ENCODE data around the gene ADCY6. TPM values are rescaled to one million over a fixed set of nuclear protein-coding genes. Genes with fewer than 3 reads are reported as not detected.
A peak's percentile ranks its signal among the peaks of the same experiment; 100 is the strongest.

ADCY6 gene
- total and polyA plus RNA-seq, 3 experiments from 2014 or later = 0.04 to 0.37 TPM; not detected in 1

DNA sequence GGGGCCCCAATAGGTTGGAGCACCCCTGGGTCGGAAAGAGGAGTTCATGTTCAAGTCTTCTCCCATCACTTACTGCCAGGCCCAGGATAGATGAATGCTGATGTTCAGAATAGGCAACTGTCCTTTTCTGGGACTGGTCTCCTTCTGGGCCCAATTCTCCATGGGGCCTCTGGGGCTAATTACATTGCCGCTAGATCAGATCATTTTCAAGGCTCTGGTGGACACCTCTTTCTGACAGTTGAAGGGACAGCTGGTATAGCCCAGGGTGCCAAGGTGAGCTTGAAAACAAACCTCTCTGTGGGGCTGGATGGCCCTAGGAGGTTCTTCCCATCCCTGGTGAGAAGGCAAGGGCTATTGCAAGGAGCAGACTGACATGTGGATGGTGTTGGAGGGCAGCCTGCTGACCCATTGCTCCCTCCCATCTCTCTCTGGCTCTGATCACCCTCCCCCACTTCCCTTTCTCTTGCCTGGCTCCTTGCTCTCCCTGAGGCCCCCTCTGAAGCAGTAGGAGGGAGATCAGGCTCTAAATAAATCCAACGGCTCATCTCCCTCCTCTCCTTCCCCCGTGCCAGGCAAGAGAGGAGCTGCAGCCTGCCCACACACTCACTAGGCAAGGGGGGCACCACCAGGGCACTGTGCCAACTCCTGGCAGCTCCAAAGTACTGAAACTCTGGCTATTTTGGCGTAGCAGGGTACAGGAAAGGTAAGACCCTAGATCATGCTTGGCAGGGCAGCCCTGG lies 31.3 kb upstream of the ADCY6 start:
- no peak overlapping the region for H3K4me3 ChIP-seq (ENCODE audit: low read length)
- H3K27me3 ChIP-seq (ENCODE audit: insufficient read depth, low read length, poor library complexity, severe bottlenecking) = no peaks in the 10 kb centered on the region
- POLR2A ChIA-PET = no interaction called here
- no peaks in the 10 kb centered on the region for H3K9me3 ChIP-seq (ENCODE audit: low read length)
- H3K36me3 ChIP-seq (ENCODE audit: insufficient read depth, low read length) = no peaks in the 10 kb centered on the region
- DNase-seq = no peak
- Mint-ChIP-seq H3K4me1 (peaks cover 24 to 51% (median 39%) of the 10 kb centered on the region in 3 donors), H3K4me3 (peak overlapping the region in 6 of 7 donors; percentile 50 to 92 (median 60)), H3K36me3 (peaks cover 0 to 1% (median 0%) of the 10 kb centered on the region in 3 donors), H3K27ac (peak overlapping the region in 4 of 8 donors; percentile 47 to 82 (median 78)), H3K9me3 (no peaks in the 10 kb centered on the region), H3K27me3 (peaks cover 0 to 6% of the 10 kb centered on the region in 2 donors)
- CTCF ChIA-PET = interaction anchor here (0.8 to 0.9 kb wide), 3 partner anchors 10 to 32 kb away, joined by 3 to 4 read pairs (median 3); partner anchors contain the start of gene DDX23
- no peak overlapping the region for H3K27ac ChIP-seq (ENCODE audit: low read depth, low read length)
- peaks cover 21% of the 10 kb centered on the region for H3K4me1 ChIP-seq (ENCODE audit: insufficient read depth, low read length)

GRCh38 chr12:48818831-48819590 lies 30.1 kb upstream of the ADCY6 start:
- peak overlapping the region; percentile 47 for H3K4me3 ChIP-seq (ENCODE audit: low read length)
- peaks cover 25% of the 10 kb centered on the region for H3K4me1 ChIP-seq (ENCODE audit: insufficient read depth, low read length)
- peaks cover 0 to 2% (median 0%) of the 10 kb centered on the region in 3 donors for H3K36me3 Mint-ChIP-seq
- no peaks in the 10 kb centered on the region for H3K36me3 ChIP-seq (ENCODE audit: insufficient read depth, low read length)
- peak overlapping the region; percentile 84 to 96 (median 89) for H3K4me3 Mint-ChIP-seq
- no peak overlapping the region for H3K27ac ChIP-seq (ENCODE audit: low read depth, low read length)
- no peaks in the 10 kb centered on the region for H3K27me3 ChIP-seq (ENCODE audit: insufficient read depth, low read length, poor library complexity, severe bottlenecking)
- no peaks in the 10 kb centered on the region for H3K9me3 ChIP-seq (ENCODE audit: low read length)
- H3K9me3 Mint-ChIP-seq = no peaks in the 10 kb centered on the region
- ChIA-PET POLR2A (no interaction called here), CTCF (interaction anchor here (0.8 to 0.9 kb wide), 3 partner anchors 9 to 33 kb away, joined by 3 to 4 read pairs (median 3); partner anchors contain the start of gene DDX23)
- H3K4me1 Mint-ChIP-seq = peaks cover 25 to 49% (median 36%) of the 10 kb centered on the region in 3 donors
- DNase-seq = peak in 4 of 5 donors; percentile 18 to 53 (median 34)
- peak overlapping the region in 7 of 8 donors; percentile 49 to 91 (median 82) for H3K27ac Mint-ChIP-seq
- H3K27me3 Mint-ChIP-seq = peaks cover 0 to 6% of the 10 kb centered on the region in 2 donors

DNA sequence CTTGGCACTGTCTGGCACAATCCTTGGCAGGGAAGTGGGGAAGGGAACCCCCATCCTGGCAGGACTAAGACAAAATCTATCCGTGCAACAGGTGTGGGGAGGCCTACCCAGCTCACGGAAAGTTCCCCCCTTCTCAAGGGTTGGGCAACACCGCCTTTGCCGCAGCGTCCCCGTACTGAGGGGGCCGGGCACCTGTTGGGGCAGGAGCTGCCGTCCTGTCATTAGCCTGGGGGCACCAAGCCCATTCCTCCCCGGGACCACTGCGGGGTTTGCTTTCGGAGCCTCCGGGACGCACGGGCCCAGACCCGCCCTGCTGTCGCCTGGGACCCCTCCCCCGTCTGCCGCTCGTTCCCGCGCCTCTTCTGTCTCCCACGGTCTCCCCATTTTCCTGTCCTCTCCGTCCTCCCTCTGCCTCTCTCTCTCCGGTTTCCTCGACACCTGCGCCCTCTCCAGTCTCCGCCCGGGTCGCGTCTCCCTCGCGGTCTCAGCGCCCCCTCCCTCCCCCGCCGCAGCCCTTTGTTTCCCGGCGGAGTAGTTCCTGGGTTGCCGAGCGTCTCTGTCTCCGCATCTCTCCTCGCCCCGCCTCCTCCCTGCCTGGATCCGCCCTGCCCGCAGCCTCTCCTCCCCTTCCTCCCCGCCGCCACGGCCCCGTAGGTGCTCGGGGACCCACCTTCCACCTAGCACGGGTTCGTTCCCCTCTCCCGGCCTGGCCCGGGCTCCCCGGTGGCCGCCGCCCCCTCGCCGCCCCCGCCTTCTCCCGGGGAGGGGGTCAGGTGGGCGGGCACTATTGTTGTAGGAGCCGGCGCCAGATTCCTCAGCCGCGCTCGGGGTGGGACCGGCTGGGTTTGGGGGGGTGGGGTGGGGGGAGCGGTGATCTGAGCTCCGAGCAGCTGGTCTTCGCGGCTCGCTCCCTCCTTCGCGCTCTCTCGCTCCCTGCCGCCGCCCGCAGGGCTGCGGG lies 29.3 kb upstream of the ADCY6 start, which contains the start of gene CACNB3:
Gene CACNB3, plus strand, starts transcription at position 624 of the 958 bp plus-strand sequence. CDS start 434 bp downstream, outside the sequence.
- Mint-ChIP-seq H3K27me3 (peaks cover 0 to 6% of the 10 kb centered on the region in 2 donors), H3K36me3 (peaks cover 0 to 2% (median 0%) of the 10 kb centered on the region in 3 donors), H3K4me3 (peak within 1 kb of the TSS; percentile 92 to 98 (median 94)), H3K9me3 (no peaks in the 10 kb centered on the region), H3K4me1 (peaks cover 30 to 47% (median 39%) of the 10 kb centered on the region in 3 donors), H3K27ac (peak within 1 kb of the TSS; percentile 53 to 93 (median 85))
- H3K4me1 ChIP-seq (ENCODE audit: insufficient read depth, low read length) = peaks cover 26% of the 10 kb centered on the region
- POLR2A ChIA-PET = no interaction called here
- no peaks in the 10 kb centered on the region for H3K9me3 ChIP-seq (ENCODE audit: low read length)
- CTCF ChIA-PET = interaction anchor here (1.1 kb wide), 1 partner anchor 34 kb away, joined by 5 read pairs; the partner anchor contains the start of gene DDX23
- H3K27ac ChIP-seq (ENCODE audit: low read depth, low read length) = peak within 1 kb of the TSS; percentile 0
- H3K36me3 ChIP-seq (ENCODE audit: insufficient read depth, low read length) = no peaks in the 10 kb centered on the region
- H3K27me3 ChIP-seq (ENCODE audit: insufficient read depth, low read length, poor library complexity, severe bottlenecking) = no peaks in the 10 kb centered on the region
- peak; percentile 75 to 85 (median 76) for DNase-seq
- H3K4me3 ChIP-seq (ENCODE audit: low read length) = peak within 1 kb of the TSS; percentile 74

DNA sequence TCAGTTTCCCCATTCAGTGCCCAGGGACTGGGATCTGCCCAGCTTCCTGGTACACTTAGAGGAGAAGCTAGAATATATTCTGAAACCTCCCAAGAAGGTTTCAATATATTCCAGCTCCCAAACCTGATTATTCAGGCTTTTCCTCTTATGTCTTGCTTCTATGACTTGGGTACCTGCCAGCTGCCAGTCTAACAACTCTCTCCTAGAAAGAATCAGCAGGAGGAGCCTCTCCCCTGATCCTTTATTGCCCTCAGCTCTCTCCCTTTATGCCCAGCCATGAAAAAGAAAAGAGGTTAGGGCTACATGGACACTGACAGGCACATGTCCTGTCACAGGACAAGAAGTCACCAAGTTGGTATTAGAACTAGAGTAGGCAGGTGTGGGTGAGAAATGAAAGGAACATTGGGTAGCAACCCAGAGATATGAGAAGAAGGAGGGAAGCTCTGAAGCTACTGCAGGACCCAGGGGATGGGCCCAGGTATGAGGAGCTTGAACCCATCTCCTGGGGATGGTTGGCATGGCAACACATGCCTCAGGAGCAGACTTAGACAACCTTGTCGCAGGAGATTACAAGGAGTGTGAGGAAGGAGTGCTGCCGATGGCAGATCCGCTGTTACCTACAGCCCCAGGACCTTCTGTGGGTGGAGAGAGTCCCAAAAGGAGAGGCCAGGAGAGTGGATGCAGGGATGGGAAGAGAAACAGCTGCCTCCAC lies 27.4 kb upstream of the ADCY6 start:
- CTCF ChIA-PET = interaction anchor here (0.8 to 3.3 kb wide), 8 partner anchors 8 to 172 kb away, joined by 3 to 33 read pairs (median 4); partner anchors contain the start of genes RND1 and WNT1
- DNase-seq = no peak
- Histone ChIP-seq H3K27me3 (ENCODE audit: insufficient read depth, low read length, poor library complexity, severe bottlenecking) (no peaks in the 10 kb centered on the region), H3K27ac (ENCODE audit: low read depth, low read length) (no peak overlapping the region), H3K4me3 (ENCODE audit: low read length) (no peak overlapping the region), H3K36me3 (ENCODE audit: insufficient read depth, low read length) (no peaks in the 10 kb centered on the region), H3K4me1 (ENCODE audit: insufficient read depth, low read length) (peaks cover 26% of the 10 kb centered on the region), H3K9me3 (ENCODE audit: low read length) (no peaks in the 10 kb centered on the region)
- peaks cover 0 to 5% of the 10 kb centered on the region in 2 donors for H3K27me3 Mint-ChIP-seq
- peak overlapping the region in 5 of 8 donors; percentile 8 to 79 (median 43) for H3K27ac Mint-ChIP-seq
- H3K4me3 Mint-ChIP-seq = peak overlapping the region; percentile 89 to 98 (median 94)
- POLR2A ChIA-PET = interaction anchor here (0.5 to 1.2 kb wide), 2 partner anchors 12 to 152 kb away, joined by 3 to 4 read pairs; no protein-coding TSS in a partner anchor
- H3K36me3 Mint-ChIP-seq = peaks cover 0 to 2% (median 0%) of the 10 kb centered on the region in 3 donors
- H3K4me1 Mint-ChIP-seq = peaks cover 30 to 46% (median 39%) of the 10 kb centered on the region in 3 donors
- no peaks in the 10 kb centered on the region for H3K9me3 Mint-ChIP-seq

DNA sequence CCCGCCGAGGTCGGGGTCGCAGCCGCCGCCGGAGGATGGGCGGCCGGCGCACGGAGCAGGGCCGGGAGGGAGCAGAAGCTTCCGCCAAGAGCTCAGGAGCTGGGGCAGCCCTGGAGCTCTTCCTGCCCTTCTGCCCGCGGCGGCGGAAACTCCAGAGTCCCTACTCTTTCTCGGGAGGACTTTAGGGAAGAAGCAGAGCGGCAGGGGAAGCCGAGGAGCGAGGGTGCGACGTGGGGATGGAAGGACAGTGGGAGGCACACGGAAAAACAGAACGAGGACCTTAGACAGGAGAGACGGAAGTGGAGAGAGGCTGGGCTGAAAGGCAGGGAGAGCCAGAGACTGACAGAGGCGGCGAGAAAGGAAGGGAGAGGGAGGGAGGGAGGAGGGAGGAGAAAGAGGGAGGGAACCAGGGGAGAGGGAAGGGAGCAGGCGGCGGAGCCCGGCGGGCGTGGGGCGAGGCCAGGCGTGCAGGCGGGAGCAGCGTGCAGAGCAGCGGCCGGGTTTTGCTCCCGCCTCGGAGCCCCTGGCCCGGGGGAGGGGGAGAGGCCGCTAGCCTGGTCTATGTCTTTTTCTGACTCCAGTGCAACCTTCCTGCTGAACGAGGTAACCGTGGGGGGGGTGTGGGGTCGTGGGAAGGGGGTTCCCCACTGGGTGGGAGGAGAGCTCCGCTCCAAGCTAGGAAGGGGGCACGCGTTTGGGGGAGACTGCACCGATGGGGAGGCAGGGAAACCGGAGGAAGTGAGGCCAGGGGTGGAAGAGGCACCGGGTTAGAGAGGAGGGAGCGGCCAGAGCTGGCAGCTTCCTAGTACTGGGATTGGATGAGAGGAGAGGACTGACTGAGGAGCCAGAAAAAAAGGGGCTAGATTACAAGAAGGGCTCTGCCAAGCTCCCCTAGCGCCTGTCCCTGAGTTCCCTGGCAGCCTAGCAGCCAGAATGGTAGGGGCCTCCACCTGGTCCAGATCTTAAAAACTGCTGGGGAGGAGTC lies 26.5 kb upstream of the ADCY6 start:
- H3K27me3 ChIP-seq (ENCODE audit: insufficient read depth, low read length, poor library complexity, severe bottlenecking) = no peaks in the 10 kb centered on the region
- POLR2A ChIA-PET = interaction anchor here (0.6 to 1.1 kb wide), 3 partner anchors 36 to 50 kb away, joined by 3 to 5 read pairs (median 4); partner anchors contain the start of gene DDX23
- peaks cover 26% of the 10 kb centered on the region for H3K4me1 ChIP-seq (ENCODE audit: insufficient read depth, low read length)
- CTCF ChIA-PET = interaction anchor here (0.6 to 3.3 kb wide), 27 partner anchors 8 to 1220 kb away, joined by 3 to 33 read pairs (median 4); partner anchors contain the start of genes DDX23, KANSL2, RND1 and WNT1
- Mint-ChIP-seq H3K36me3 (peaks cover 0 to 2% (median 0%) of the 10 kb centered on the region in 3 donors), H3K4me1 (peaks cover 30 to 46% (median 39%) of the 10 kb centered on the region in 3 donors), H3K27ac (peak overlapping the region; percentile 8 to 96 (median 85)), H3K9me3 (no peaks in the 10 kb centered on the region), H3K27me3 (peaks cover 0 to 5% of the 10 kb centered on the region in 2 donors), H3K4me3 (peak overlapping the region; percentile 89 to 98 (median 94))
- H3K36me3 ChIP-seq (ENCODE audit: insufficient read depth, low read length) = no peaks in the 10 kb centered on the region
- peak overlapping the region; percentile 67 for H3K27ac ChIP-seq (ENCODE audit: low read depth, low read length)
- peak overlapping the region; percentile 84 for H3K4me3 ChIP-seq (ENCODE audit: low read length)
- peak in 3 of 5 donors; percentile 12 to 33 (median 16) for DNase-seq
- no peaks in the 10 kb centered on the region for H3K9me3 ChIP-seq (ENCODE audit: low read length)
